HEK293 (cell line): ENCODE data around the gene CDC42BPA.
"Not testable (repeated sequence)": the region's sequence is repeated elsewhere in the genome, so short reads cannot be mapped to it uniquely, and the experiment has no call there.

Experiments
- CTCF ChIA-PET: fragments of 350-600 bp; formaldehyde crosslinking; extraction: SDS; loops from one replicate; lab custom pipeline; 2021; ENCODE audit warnings: antibody characterized with exemption; lab: Yijun Ruan, JAX
- POLR2A ChIA-PET: fragments of 300-600 bp; formaldehyde crosslinking; extraction: SDS; loops from one replicate; lab custom pipeline; 2020; ENCODE audit warnings: antibody characterized with exemption, inconsistent platforms; lab: Yijun Ruan, JAX
- H3K27ac ChIP-seq: fragments of 200-500 bp; sonication (Bioruptor generic); 2 replicates; pipeline ENCODE4 v1.5.1; 2014; ENCODE audit warnings: low read depth, low read length, control low read depth, inconsistent platforms; ENCODE audit errors: extremely low read depth
- H3K36me3 ChIP-seq, 2 experiments: fragments of 200-500 bp in 1 of 2; sonication (Bioruptor generic) in 1 of 2; 1 replicate in 1 of 2; 2 replicates in 1 of 2; pipeline ENCODE4 v1.5.1; 2014 to 2017; ENCODE audit warnings: inconsistent platforms in 2 of 2, low read length in 2 of 2; ENCODE audit not compliant: control insufficient read depth in 2 of 2, insufficient read depth in 1 of 2
- H3K4me1 ChIP-seq: fragments of 200-500 bp; sonication (Bioruptor generic); 2 replicates; pipeline ENCODE4 v1.5.1; 2014; ENCODE audit warnings: mild to moderate bottlenecking, low read length, inconsistent platforms; ENCODE audit not compliant: control insufficient read depth, insufficient read depth
- H3K4me3 ChIP-seq: 2 replicates; pipeline ENCODE4 v1.5.1; 2011; ENCODE audit warnings: low read depth, mild to moderate bottlenecking, control low read depth, low read length, moderate library complexity
- H3K9me3 ChIP-seq: fragments of 200-500 bp; sonication (Bioruptor generic); 2 replicates; pipeline ENCODE4 v1.5.1; 2014; ENCODE audit warnings: low read depth, low read length, inconsistent platforms; ENCODE audit not compliant: control insufficient read depth, insufficient read depth
- EGR2 ChIP-seq: fragments of 450-650 bp; formaldehyde crosslinking; IDR thresholded peaks from 2 replicates; pipeline ENCODE4 v1.5.1; 2016; ENCODE audit warnings: low read depth, missing biosample characterization, missing genetic modification characterization
- KLF9 ChIP-seq: fragments of 450-650 bp; formaldehyde crosslinking; IDR thresholded peaks from 2 replicates; pipeline ENCODE4 v1.5.1; 2016; ENCODE audit warnings: missing biosample characterization, missing genetic modification characterization, low read depth
- MZF1 ChIP-seq: fragments of 450-650 bp; formaldehyde crosslinking; IDR thresholded peaks from 2 replicates; pipeline ENCODE4 v1.5.1; 2017; ENCODE audit warnings: missing biosample characterization, missing genetic modification characterization, borderline replicate concordance
- PRDM1 ChIP-seq: fragments of 450-650 bp; formaldehyde crosslinking; IDR thresholded peaks from 2 replicates; pipeline ENCODE4; 2016; ENCODE audit warnings: missing biosample characterization, missing genetic modification characterization
- SCRT2 ChIP-seq: fragments of 450-650 bp; formaldehyde crosslinking; IDR thresholded peaks from 2 replicates; pipeline ENCODE4 v1.5.1; 2016; ENCODE audit warnings: missing biosample characterization, missing genetic modification characterization
- YY1 ChIP-seq: fragments of 450-650 bp; formaldehyde crosslinking; IDR thresholded peaks from 2 replicates; pipeline ENCODE4 v1.5.1; 2018; ENCODE audit warnings: missing biosample characterization, missing genetic modification characterization
- ZBTB10 ChIP-seq: fragments of 450-650 bp; formaldehyde crosslinking; IDR thresholded peaks from 2 replicates; pipeline ENCODE4 v1.5.1; 2016; ENCODE audit warnings: missing biosample characterization, missing genetic modification characterization
- ZFHX2 ChIP-seq: fragments of 450-650 bp; formaldehyde crosslinking; conservative IDR thresholded peaks from 2 replicates; pipeline ENCODE4 v1.5.1; 2016; ENCODE audit warnings: missing biosample characterization, missing genetic modification characterization
- ZNF341 ChIP-seq: fragments of 450-650 bp; formaldehyde crosslinking; IDR thresholded peaks from 2 replicates; pipeline ENCODE4; 2016; ENCODE audit warnings: low read depth, missing biosample characterization, missing genetic modification characterization
- ZNF529 ChIP-seq: fragments of 450-650 bp; formaldehyde crosslinking; IDR thresholded peaks from 2 replicates; pipeline ENCODE4 v1.5.1; 2017; ENCODE audit warnings: missing genetic modification characterization, missing biosample characterization; ENCODE audit not compliant: insufficient replicate concordance
- ZNF626 ChIP-seq: fragments of 450-650 bp; sonication (Bioruptor Pico); formaldehyde crosslinking; IDR thresholded peaks from 2 replicates; pipeline ENCODE4 v1.5.1; 2018; ENCODE audit warnings: missing biosample characterization, missing genetic modification characterization, inconsistent platforms
- ZNF704 ChIP-seq: fragments of 450-650 bp; formaldehyde crosslinking; IDR thresholded peaks from 2 replicates; pipeline ENCODE4 v1.5.1; 2016; ENCODE audit warnings: missing biosample characterization, missing genetic modification characterization
- ZNF747 ChIP-seq: fragments of 450-650 bp; formaldehyde crosslinking; IDR thresholded peaks from 2 replicates; pipeline ENCODE4 v1.5.1; 2016; ENCODE audit warnings: missing biosample characterization, missing genetic modification characterization
- ZNF791 ChIP-seq: fragments of 450-650 bp; formaldehyde crosslinking; IDR thresholded peaks from 2 replicates; pipeline ENCODE4 v1.5.1; 2016; ENCODE audit warnings: missing biosample characterization, missing genetic modification characterization
- ZNF837 ChIP-seq: fragments of 450-650 bp; formaldehyde crosslinking; IDR thresholded peaks from 2 replicates; pipeline ENCODE4 v1.5.1; 2016; ENCODE audit warnings: missing biosample characterization, missing genetic modification characterization
- TF ChIP-seq, protein P1 (sequence below): fragments of 450-650 bp; formaldehyde crosslinking; IDR thresholded peaks from 2 replicates; pipeline ENCODE4 v1.5.1; 2016; ENCODE audit warnings: missing biosample characterization, missing genetic modification characterization

CDC42BPA gene

DNA sequence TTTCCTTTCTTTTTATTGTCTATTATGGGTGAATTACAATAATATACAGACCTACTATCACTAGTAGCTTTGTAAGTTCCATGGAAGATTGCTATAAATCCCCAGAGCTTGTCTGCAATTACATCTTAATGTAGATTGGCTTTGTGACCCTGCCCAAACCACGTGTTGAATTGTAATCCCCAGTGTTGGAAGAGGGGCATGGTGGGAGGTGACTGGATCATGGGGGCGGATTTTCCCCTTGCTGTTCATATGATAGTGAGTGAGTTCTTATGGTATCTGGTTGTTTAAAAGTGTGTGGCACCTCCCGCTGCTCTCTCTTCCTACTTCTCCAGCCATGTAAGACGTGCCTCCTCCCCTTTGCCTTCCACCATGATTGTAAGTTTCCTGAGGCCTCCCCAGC is 34.9 kb upstream of the CDC42BPA start:
- TF ChIP-seq KLF9 (tag by site-specific recombination), result no peak
- no peak for TF ChIP-seq ZNF837 (tag by site-specific recombination)
- TF ChIP-seq ZBTB10, result no peak
- peak; percentile 75 for TF ChIP-seq SCRT2 (tag by site-specific recombination)
- no peak for TF ChIP-seq ZNF529
- TF ChIP-seq ZNF341 (tag by site-specific recombination), result peak; percentile 44; the same call in 1 of the 2 replicates
- peak; percentile 54 for TF ChIP-seq ZFHX2 (tag by site-specific recombination)
- TF ChIP-seq YY1, result no peak
- TF ChIP-seq ZNF747 (tag by site-specific recombination), result no peak
- TF ChIP-seq MZF1 (tag by site-specific recombination), result peak; percentile 51; the same call in 1 of the 2 replicates
- peak; percentile 31; the same call in 1 of the 2 replicates for TF ChIP-seq EGR2 (tag by site-specific recombination)
- TF ChIP-seq ZNF704 (tag by site-specific recombination), result no peak
- CTCF ChIA-PET, result no interaction called here
- no peaks in the 10 kb centered on the region for H3K9me3 ChIP-seq
- H3K4me3 ChIP-seq, result no peak overlapping the region
- H3K27ac ChIP-seq, result no peak overlapping the region
- POLR2A ChIA-PET, result no interaction called here
- H3K36me3 ChIP-seq, result no peaks in the 10 kb centered on the region
- peaks cover 21% of the 10 kb centered on the region for H3K4me1 ChIP-seq

GRCh38 chr1:227352164-227352563 is 33.9 kb upstream of the CDC42BPA start:
- CTCF ChIA-PET, result interaction anchor here (0.7 kb wide), 1 partner anchor 109 kb away, joined by 4 read pairs; no protein-coding TSS in a partner anchor
- H3K27ac ChIP-seq, H3K36me3 ChIP-seq, H3K9me3 ChIP-seq, H3K4me3 ChIP-seq, POLR2A ChIA-PET: not testable (repeated sequence)
- H3K4me1 ChIP-seq, result peaks cover 13% of the 10 kb centered on the region
- TF ChIP-seq PRDM1 (tag by site-specific recombination), result peak; percentile 47; the same call in 1 of the 2 replicates
- TF ChIP-seq, protein P1, sequence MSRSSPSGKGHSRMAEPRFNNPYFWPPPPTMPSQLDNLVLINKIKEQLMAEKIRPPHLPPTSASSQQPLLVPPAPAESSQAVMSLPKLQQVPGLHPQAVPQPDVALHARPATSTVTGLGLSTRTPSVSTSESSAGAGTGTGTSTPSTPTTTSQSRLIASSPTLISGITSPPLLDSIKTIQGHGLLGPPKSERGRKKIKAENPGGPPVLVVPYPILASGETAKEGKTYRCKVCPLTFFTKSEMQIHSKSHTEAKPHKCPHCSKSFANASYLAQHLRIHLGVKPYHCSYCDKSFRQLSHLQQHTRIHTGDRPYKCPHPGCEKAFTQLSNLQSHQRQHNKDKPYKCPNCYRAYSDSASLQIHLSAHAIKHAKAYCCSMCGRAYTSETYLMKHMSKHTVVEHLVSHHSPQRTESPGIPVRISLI (tag by site-specific recombination), result peak; percentile 62; the same call in 1 of the 2 replicates

GRCh38 chr1:227351443-227351842 is 33.2 kb upstream of the CDC42BPA start:
- TF ChIP-seq ZNF626 (tag by site-specific recombination), result 0 out of 2 replicates have a peak, but pooled peaks have one; percentile 4
- TF ChIP-seq ZNF791, result no peak
- no peaks in the 10 kb centered on the region for H3K36me3 ChIP-seq
- H3K27ac ChIP-seq, result no peak overlapping the region
- H3K4me3 ChIP-seq, result no peak overlapping the region
- peaks cover 6% of the 10 kb centered on the region for H3K4me1 ChIP-seq
- POLR2A ChIA-PET, result no interaction called here
- no peaks in the 10 kb centered on the region for H3K9me3 ChIP-seq
- CTCF ChIA-PET, result no interaction called here
